ENCODE data around the gene ZNF165.

- no peak for TF ChIP-seq CTCF (IDR thresholded peaks at IDR 0.05)
- no peak for TF ChIP-seq POLR2A (IDR thresholded peaks at IDR 0.05)
Measured at GRCh38 chr6:28125401-28125800, 45.0 kb downstream of the ZNF165 start.

Data from esophagus squamous epithelium (tissue), 4 donors.